IMR-90 (cell line): ENCODE measurements around the gene C6. TPM values are rescaled to one million over a fixed set of nuclear protein-coding genes. Genes with fewer than 3 reads are reported as not detected.

Experiments
- ATAC-seq: fragments of 200-7000 bp; cut with Tn5 transposase; 2 replicates; pipeline ENCODE4 v1.9.1; 2020; ENCODE audit warnings: low read depth, mild to moderate bottlenecking, moderate library complexity
- BruUV-seq: library from RNA; stranded (reverse); fragments of 400-500 nt; replicated peaks from 2 replicates; lab custom pipeline; 2021; lab: Mats Ljungman, UMichigan
- CTCF ChIA-PET: fragments of 300-600 bp; formaldehyde crosslinking; extraction: SDS; loops from one replicate; lab custom pipeline; 2021; ENCODE audit warnings: antibody characterized with exemption; lab: Yijun Ruan, JAX
- POLR2A ChIA-PET: fragments of 300-600 bp; sonication (Branson Sonifier 250); formaldehyde crosslinking; loops from one replicate; lab custom pipeline; 2022; ENCODE audit warnings: antibody characterized with exemption; ENCODE audit not compliant: unreplicated experiment; lab: Charles Lee
- DNase-seq: peaks from one replicate; pipeline ENCODE4 v3.0.0; 2013
- H2AFZ ChIP-seq: replicated peaks from 2 replicates; pipeline ENCODE3; 2013; ENCODE audit warnings: low read length, mild to moderate bottlenecking; ENCODE audit not compliant: poor library complexity
- H2AK5ac ChIP-seq: 2 replicates; pipeline ENCODE4 v1.6.1; 2013; ENCODE audit warnings: low read depth, low read length, inconsistent platforms
- H2AK9ac ChIP-seq: replicated peaks from 2 replicates; pipeline ENCODE3; 2013; ENCODE audit warnings: mild to moderate bottlenecking, low read depth, low read length, moderate library complexity; ENCODE audit not compliant: poor library complexity
- H2BK120ac ChIP-seq: 2 replicates; pipeline ENCODE4 v1.6.1; 2013; ENCODE audit warnings: low read depth, low read length, inconsistent platforms
- H2BK15ac ChIP-seq: 3 replicates; pipeline ENCODE4 v1.6.1; 2013; ENCODE audit warnings: low read depth, low read length, inconsistent platforms
- H2BK20ac ChIP-seq: 2 replicates; pipeline ENCODE4 v1.6.1; 2013; ENCODE audit warnings: low read depth, mild to moderate bottlenecking, inconsistent platforms, low read length, moderate library complexity
- H2BK5ac ChIP-seq: 2 replicates; pipeline ENCODE4 v1.6.1; 2013; ENCODE audit warnings: mild to moderate bottlenecking, low read depth, low read length, inconsistent platforms; ENCODE audit not compliant: poor library complexity, severe bottlenecking
- H3K14ac ChIP-seq: replicated peaks from 2 replicates; pipeline ENCODE4 v1.6.1; 2013; ENCODE audit warnings: low read depth, low read length, inconsistent platforms
- H3K18ac ChIP-seq: 2 replicates; pipeline ENCODE4 v1.6.1; 2013; ENCODE audit warnings: low read depth, low read length, control low read depth
- H3K23ac ChIP-seq: 2 replicates; pipeline ENCODE4 v1.6.1; 2013; ENCODE audit warnings: low read depth, low read length, inconsistent platforms
- H3K27ac ChIP-seq: 2 replicates; pipeline ENCODE4 v1.5.1; 2013; ENCODE audit warnings: mild to moderate bottlenecking, control low read depth, low read length; ENCODE audit not compliant: insufficient read depth
- H3K27me3 ChIP-seq: 2 replicates; pipeline ENCODE4 v1.6.1; 2013; ENCODE audit warnings: low read length; ENCODE audit not compliant: control insufficient read depth, insufficient read depth
- H3K36me3 ChIP-seq: 2 replicates; pipeline ENCODE4 v1.6.1; 2013; ENCODE audit warnings: low read length, mixed read lengths; ENCODE audit not compliant: control insufficient read depth, insufficient read depth
- H3K4ac ChIP-seq: 2 replicates; pipeline ENCODE4 v1.6.1; 2013; ENCODE audit warnings: low read depth, low read length, inconsistent platforms
- H3K4me1 ChIP-seq: 2 replicates; pipeline ENCODE4 v1.6.1; 2013; ENCODE audit warnings: low read length, mixed read lengths; ENCODE audit not compliant: control insufficient read depth, insufficient read depth
- H3K4me2 ChIP-seq: 2 replicates; pipeline ENCODE4 v1.6.1; 2013; ENCODE audit warnings: low read depth, mild to moderate bottlenecking, control low read depth, low read length, moderate library complexity
- H3K4me3 ChIP-seq: 2 replicates; pipeline ENCODE4 v1.5.1; 2013; ENCODE audit warnings: low read depth, mild to moderate bottlenecking, control low read depth, low read length, moderate library complexity; ENCODE audit not compliant: insufficient read depth
- H3K56ac ChIP-seq: 2 replicates; pipeline ENCODE4 v1.6.1; 2013; ENCODE audit warnings: low read length, inconsistent platforms; ENCODE audit not compliant: insufficient read depth; ENCODE audit errors: extremely low read depth
- H3K79me1 ChIP-seq, 2 experiments: 2 replicates each; pipeline ENCODE4 v1.6.1; 2013; ENCODE audit warnings: low read length in 2 of 2, inconsistent platforms in 1 of 2, low read depth in 1 of 2
- H3K9ac ChIP-seq: 2 replicates; pipeline ENCODE4 v1.6.1; 2013; ENCODE audit warnings: low read depth, low read length, control low read depth
- H3K9me1 ChIP-seq: 2 replicates; pipeline ENCODE4 v1.6.1; 2013; ENCODE audit warnings: low read length, inconsistent platforms; ENCODE audit not compliant: insufficient read depth
- H3K9me3 ChIP-seq: 2 replicates; pipeline ENCODE4 v1.6.1; 2013; ENCODE audit warnings: low read length; ENCODE audit not compliant: control insufficient read depth, insufficient read depth
- H4K20me1 ChIP-seq: 2 replicates; pipeline ENCODE4 v1.6.1; 2013; ENCODE audit warnings: low read length, inconsistent platforms; ENCODE audit not compliant: insufficient read depth
- H4K5ac ChIP-seq: 2 replicates; pipeline ENCODE4 v1.6.1; 2013; ENCODE audit warnings: mild to moderate bottlenecking, low read depth, low read length, control low read depth
- H4K8ac ChIP-seq, 2 experiments: 2 replicates each; pipeline ENCODE4 v1.6.1; 2013; ENCODE audit warnings: low read depth in 2 of 2, low read length in 2 of 2, control low read depth in 1 of 2, inconsistent platforms in 1 of 2
- H4K91ac ChIP-seq: 2 replicates; pipeline ENCODE4 v1.6.1; 2013; ENCODE audit warnings: low read depth, low read length, inconsistent platforms; ENCODE audit not compliant: insufficient read depth
- CHD1 ChIP-seq: IDR thresholded peaks from 2 replicates; pipeline ENCODE4 v1.6.1; 2012; ENCODE audit warnings: low read depth, low read length, improper control_type of control experiment
- CTCF ChIP-seq: conservative IDR thresholded peaks from 2 replicates; pipeline ENCODE4 v1.5.1; 2012; ENCODE audit warnings: mild to moderate bottlenecking, low read depth, low read length, improper control_type of control experiment
- ELK1 ChIP-seq: fragments of 150-350 bp; IDR thresholded peaks from 2 replicates; pipeline ENCODE4 v1.6.1; 2016; ENCODE audit warnings: low read depth, mild to moderate bottlenecking, low read length, moderate library complexity, borderline replicate concordance
- NFE2L2 ChIP-seq: fragments of 150-350 bp; IDR thresholded peaks from 2 replicates; pipeline ENCODE4 v1.6.1; 2016; ENCODE audit warnings: low read depth, mild to moderate bottlenecking, low read length
- POLR2A ChIP-seq: IDR thresholded peaks from 2 replicates; pipeline ENCODE4 v1.6.1; 2012; ENCODE audit warnings: mild to moderate bottlenecking, low read depth, low read length
- SMC3 ChIP-seq: fragments of 150-350 bp; IDR thresholded peaks from 2 replicates; pipeline ENCODE4 v1.6.1; 2016; ENCODE audit warnings: low read depth, mild to moderate bottlenecking, antibody characterized with exemption, low read length, moderate library complexity
- WGBS, 2 experiments: methylation state at CpG; one replicate each; pipeline versions ENCODE4 v1.1.5 to v1.1.7; 2013; ENCODE audit warnings: missing lambda C conversion rate in 2 of 2; ENCODE audit not compliant: insufficient read length in 1 of 2; ENCODE audit errors: extremely low coverage in 2 of 2; 5-methylcytosine and 5-hydroxymethylcytosine counted together
- dilution Hi-C: fragments of 300-500 bp; cut with HindIII; formaldehyde crosslinking; loops from one replicate; pipeline ENCODE4 v1.14.3; 2018; ENCODE audit warnings: low sequenced_read_pairs; ENCODE audit not compliant: unreplicated experiment
- in situ Hi-C: fragments of 300-500 bp; cut with MboI; formaldehyde crosslinking; loops from 3 replicates; pipeline ENCODE4 v1.14.3; 2019; ENCODE audit warnings: low sequenced_read_pairs, inconsistent platforms, mixed read lengths
- intact Hi-C: fragments of 100-400 bp; cut with micrococcal nuclease; formaldehyde crosslinking; loops from 2 replicates; pipeline ENCODE4 v1.10.0; 2022
- polyA plus RNA-seq, 3 experiments: library from polyadenylated mRNA; depleted of rRNA; stranded (reverse); fragments of >200 nt; gene quantifications; 2 replicates each; pipeline ENCODE4 v1.2.3, GENCODE V29; 2012; ENCODE audit warnings: low replicate concordance in 1 of 3
- total RNA-seq: library from RNA; depleted of rRNA; stranded (reverse); fragments of >200 nt; gene quantifications from 2 replicates; pipeline ENCODE4 v1.2.3, GENCODE V29; 2012

The C6 gene
- total and polyA plus RNA-seq, 2 of the 4 experiments (the other 2 are of a cell fraction), result 0.05 to 0.18 TPM

GRCh38 chr5:41196197-41196596, 17.1 kb downstream of the C6 start:
- Histone ChIP-seq H3K56ac (no peak overlapping the region), H3K4me2 (no peak overlapping the region), H3K23ac (no peak overlapping the region), H3K9me3 (no peaks in the 10 kb centered on the region), H3K4me1 (0 out of 2 replicates have a peak, but pooled peaks cover 2% of the 10 kb centered on the region), H2AK5ac (no peak overlapping the region), H2BK20ac (no peak overlapping the region), H2AK9ac (no peak overlapping the region), H2BK5ac (no peak overlapping the region), H3K36me3 (no peaks in the 10 kb centered on the region), H3K79me1 (no peaks in the 10 kb centered on the region), H3K9me1 (no peaks in the 10 kb centered on the region), H3K18ac (no peak overlapping the region), H2BK120ac (no peak overlapping the region), H4K5ac (no peak overlapping the region), H3K4ac (no peak overlapping the region), H3K14ac (no peak overlapping the region), H2AFZ (no peak overlapping the region), H4K8ac (no peak overlapping the region), H3K9ac (no peak overlapping the region), H4K20me1 (no peaks in the 10 kb centered on the region), H2BK15ac (no peak overlapping the region), H4K91ac (no peak overlapping the region), H3K4me3 (no peak overlapping the region), H3K27me3 (no peaks in the 10 kb centered on the region), H3K27ac (no peak overlapping the region)
- no CpG with 5 or more reads among the region's 2 CpGs for WGBS, 2 experiments
- TF ChIP-seq SMC3 (no peak), NFE2L2 (no peak), CTCF (no peak), CHD1 (no peak), ELK1 (no peak), POLR2A (no peak)
- CTCF ChIA-PET, result no interaction called here
- POLR2A ChIA-PET, result no interaction called here
- peak; percentile 31 for DNase-seq
- no peak for ATAC-seq
- in situ Hi-C loops, result no loop called here
- dilution Hi-C loops, result no loop called here
- intact Hi-C loops, result no loop called here
- BruUV-seq, result no TSS peak
